Osteoblast (primary cell): ENCODE data around the gene SPATA13. TPM values are rescaled to one million over a fixed set of nuclear protein-coding genes. Genes with fewer than 3 reads are reported as not detected.

ENCODE experiments used
- DNase-seq: peaks from one replicate; pipeline ENCODE4 v3.0.0; 2011; ENCODE audit warnings: low spot score, mixed read lengths; ENCODE audit not compliant: insufficient read length; ENCODE audit errors: missing footprints
- H2AFZ ChIP-seq: 2 replicates; pipeline ENCODE4 v1.6.0; 2011; ENCODE audit warnings: mild to moderate bottlenecking, low read length
- H3K27ac ChIP-seq: 2 replicates; pipeline ENCODE4 v1.5.1; 2011; ENCODE audit warnings: mild to moderate bottlenecking, low read depth, low read length, moderate library complexity
- H3K27me3 ChIP-seq: 2 replicates; pipeline ENCODE4 v1.6.0; 2012; ENCODE audit warnings: mild to moderate bottlenecking, control low read depth, inconsistent platforms, low read length, moderate library complexity; ENCODE audit not compliant: insufficient read depth
- H3K36me3 ChIP-seq: 2 replicates; pipeline ENCODE4 v1.5.1; 2011; ENCODE audit warnings: mild to moderate bottlenecking, low read length, control low read depth, moderate library complexity; ENCODE audit not compliant: insufficient read depth
- H3K4me1 ChIP-seq: 2 replicates; pipeline ENCODE4 v1.5.1; 2011; ENCODE audit warnings: mild to moderate bottlenecking, low read length, control low read depth, moderate library complexity; ENCODE audit not compliant: insufficient read depth
- H3K4me2 ChIP-seq: 2 replicates; pipeline ENCODE4 v1.6.0; 2011; ENCODE audit warnings: mild to moderate bottlenecking, low read length; ENCODE audit not compliant: insufficient read depth
- H3K4me3 ChIP-seq: fragments of 200-600 bp; sonication (generic); 3 replicates; pipeline ENCODE4 v1.5.1; 2012; ENCODE audit warnings: mild to moderate bottlenecking, low read length, inconsistent platforms; ENCODE audit not compliant: insufficient read depth
- H3K79me2 ChIP-seq: 2 replicates; pipeline ENCODE4 v1.6.0; 2012; ENCODE audit warnings: mild to moderate bottlenecking, low read length, control low read depth, inconsistent platforms; ENCODE audit not compliant: insufficient read depth
- H3K9me3 ChIP-seq: 2 replicates; pipeline ENCODE4 v1.5.1; 2011; ENCODE audit warnings: low read depth, low read length, control low read depth
- H4K20me1 ChIP-seq: 2 replicates; pipeline ENCODE4 v1.6.0; 2012; ENCODE audit warnings: mild to moderate bottlenecking, low read length, control low read depth; ENCODE audit not compliant: insufficient read depth
- CTCF ChIP-seq: IDR thresholded peaks from 2 replicates; pipeline ENCODE4 v1.5.1; 2011; ENCODE audit warnings: mild to moderate bottlenecking, low read depth, low read length, moderate library complexity; ENCODE audit errors: extremely low read depth
- total RNA-seq: library from RNA; depleted of rRNA; stranded (reverse); fragments of >200 nt; gene quantifications from 2 replicates; pipeline ENCODE4 v1.2.3, GENCODE V29; 2012

The SPATA13 gene
- total RNA-seq, 1 donor, result 40.2 TPM

GRCh38 chr13:24226762-24227161 lies 66.2 kb downstream of the SPATA13 start:
- DNase-seq, result no peak
- H3K27ac ChIP-seq, result no peak overlapping the region
- no peak for TF ChIP-seq CTCF
- no peaks in the 10 kb centered on the region for H3K79me2 ChIP-seq
- no peak overlapping the region for H2AFZ ChIP-seq
- no peak overlapping the region for H3K4me2 ChIP-seq
- H3K9me3 ChIP-seq, result no peaks in the 10 kb centered on the region
- peaks cover 9% of the 10 kb centered on the region for H3K27me3 ChIP-seq
- no peaks in the 10 kb centered on the region for H3K36me3 ChIP-seq
- no peak overlapping the region for H3K4me3 ChIP-seq
- H3K4me1 ChIP-seq, result no peaks in the 10 kb centered on the region
- H4K20me1 ChIP-seq, result no peaks in the 10 kb centered on the region

- Histone ChIP-seq H2AFZ (no peak overlapping the region), H3K27me3 (peaks cover 9% of the 10 kb centered on the region), H3K4me1 (peaks cover 9% of the 10 kb centered on the region), H3K79me2 (no peaks in the 10 kb centered on the region), H3K9me3 (no peaks in the 10 kb centered on the region), H4K20me1 (no peaks in the 10 kb centered on the region), H3K4me2 (no peak overlapping the region), H3K4me3 (no peak overlapping the region), H3K27ac (no peak overlapping the region), H3K36me3 (no peaks in the 10 kb centered on the region)
- peak; percentile 94 for TF ChIP-seq CTCF
- peak; percentile 87 for DNase-seq
These were observed 68.4 kb downstream of the SPATA13 start for GRCh38 chr13:24228852-24229458.

GRCh38 chr13:24230428-24231072 lies 70.0 kb downstream of the SPATA13 start:
- H3K27me3 ChIP-seq, result peaks cover 9% of the 10 kb centered on the region
- H3K36me3 ChIP-seq, result no peaks in the 10 kb centered on the region
- no peaks in the 10 kb centered on the region for H3K79me2 ChIP-seq
- H3K4me1 ChIP-seq, result peaks cover 10% of the 10 kb centered on the region
- no peak overlapping the region for H2AFZ ChIP-seq
- H3K27ac ChIP-seq, result no peak overlapping the region
- no peak overlapping the region for H3K4me2 ChIP-seq
- H3K9me3 ChIP-seq, result no peaks in the 10 kb centered on the region
- H4K20me1 ChIP-seq, result no peaks in the 10 kb centered on the region
- no peak overlapping the region for H3K4me3 ChIP-seq
- no peak for DNase-seq
- TF ChIP-seq CTCF, result no peak

GRCh38 chr13:24231377-24231776 lies 70.9 kb downstream of the SPATA13 start:
- TF ChIP-seq CTCF, result no peak
- Histone ChIP-seq H3K9me3 (no peaks in the 10 kb centered on the region), H3K4me1 (peaks cover 10% of the 10 kb centered on the region), H3K36me3 (no peaks in the 10 kb centered on the region), H3K27me3 (peaks cover 9% of the 10 kb centered on the region), H2AFZ (no peak overlapping the region), H3K27ac (no peak overlapping the region), H3K79me2 (no peaks in the 10 kb centered on the region), H4K20me1 (no peaks in the 10 kb centered on the region), H3K4me2 (no peak overlapping the region), H3K4me3 (no peak overlapping the region)
- no peak for DNase-seq
